Lower leg skin (tissue), 4 donors: ENCODE results near the gene FPR1. TPM values are rescaled to one million over a fixed set of nuclear protein-coding genes. Genes with fewer than 3 reads are reported as not detected.

ENCODE experiments used
- DNase-seq, 2 donors: peaks; one replicate each; pipeline ENCODE4 v3.0.0-alpha.2; 2019; ENCODE audit warnings: low spot score in 2 of 2
- H3K4me3 ChIP-seq: fragments of 200-600 bp; sonication (generic); 2 replicates; pipeline ENCODE4 v1.5.1; 2017; ENCODE audit warnings: mild to moderate bottlenecking, low read depth; ENCODE audit not compliant: poor library complexity, severe bottlenecking
- CTCF ChIP-seq, 3 donors: fragments of 450-650 bp; IDR thresholded peaks; one replicate each; pipeline ENCODE4 v1.5.1; 2016; ENCODE audit warnings: antibody characterized with exemption in 3 of 3, mild to moderate bottlenecking in 3 of 3, moderate library complexity in 2 of 3
- POLR2A ChIP-seq, 2 donors: fragments of 450-650 bp; IDR thresholded peaks; one replicate each; pipeline ENCODE4 v1.6.1; 2016 to 2017; ENCODE audit warnings: antibody characterized with exemption in 2 of 2, mild to moderate bottlenecking in 1 of 2, moderate library complexity in 1 of 2
- WGBS, 2 donors: methylation state at CpG; one replicate each; pipeline ENCODE4 v1.1.5; 2018; 5-methylcytosine and 5-hydroxymethylcytosine counted together
- intact Hi-C: fragments of 100-400 bp; cut with DNase I; formaldehyde crosslinking; loops from one replicate; pipeline ENCODE4 v1.15.0; 2023; ENCODE audit warnings: low total_unique reads
- total RNA-seq, 4 donors: library from RNA; depleted of rRNA; stranded (reverse); fragments of >200 nt; gene quantifications; one replicate each; pipeline ENCODE4 v1.1.0, GENCODE V29; 2016

FPR1 gene
- total RNA-seq, 4 donors from 2014 or later, result 1.7 to 7.6 (median 4.1) TPM

DNA sequence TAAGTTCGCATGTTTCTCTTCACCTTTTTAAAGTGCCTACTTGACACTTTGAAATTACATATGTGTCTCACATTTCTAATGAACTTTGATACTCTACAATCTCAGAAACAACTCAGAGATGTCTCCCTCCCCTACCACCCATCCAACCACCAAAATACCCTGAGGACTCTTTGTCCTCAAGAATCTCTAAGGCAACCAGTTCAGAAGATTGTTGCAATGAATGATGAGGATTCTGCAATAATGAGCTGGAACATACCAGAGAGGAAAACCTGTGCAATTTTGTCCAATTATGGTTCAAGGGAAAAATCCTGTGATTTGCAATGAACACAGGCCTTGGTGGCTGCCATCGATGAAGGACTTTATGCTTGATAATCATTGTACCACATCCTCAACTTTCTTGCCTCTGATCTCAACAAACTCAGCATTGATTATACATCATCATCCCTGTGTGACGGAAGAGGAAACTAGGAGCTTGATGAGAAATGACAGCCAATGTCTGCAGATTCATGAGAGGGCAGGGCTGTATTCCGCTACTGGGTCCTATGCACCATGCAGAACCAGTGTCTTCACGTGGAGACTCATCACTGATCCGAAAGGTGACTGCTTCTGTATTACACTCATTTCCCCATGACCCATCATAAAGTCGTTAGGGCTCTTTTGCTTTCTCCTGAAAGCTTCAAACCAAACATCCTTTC is 1.1 kb downstream of the FPR1 start:
- DNase-seq, result no peak
- intact Hi-C loops, result no loop called here
- H3K4me3 ChIP-seq, result no peak overlapping the region
- 81 to 84% methylated on average over 7 of the region's 7 CpGs for WGBS, 2 donors
- TF ChIP-seq POLR2A (IDR thresholded peaks at IDR 0.05) (no peak), CTCF (IDR thresholded peaks at IDR 0.05) (no peak)

DNA sequence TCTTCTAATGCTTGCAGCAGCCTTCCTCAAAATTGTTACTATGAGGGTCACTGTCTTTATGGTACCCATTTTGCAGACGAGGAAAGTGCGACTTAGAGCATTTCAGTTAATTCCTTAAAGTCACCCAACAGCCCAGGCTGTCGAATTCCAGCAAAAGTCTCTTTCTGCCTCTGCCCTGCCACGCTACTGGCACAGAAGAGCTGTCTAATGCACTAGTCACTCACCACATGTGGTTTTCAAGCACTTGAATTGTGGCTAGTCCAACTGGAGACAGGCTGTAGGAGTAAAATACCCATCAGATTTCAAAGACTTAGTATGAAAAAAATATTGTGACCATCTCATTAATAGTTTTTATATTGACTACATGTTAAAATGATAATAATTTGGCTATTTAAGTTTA is 1.7 kb downstream of the FPR1 start:
- TF ChIP-seq CTCF (IDR thresholded peaks at IDR 0.05) (no peak), POLR2A (IDR thresholded peaks at IDR 0.05) (no peak)
- DNase-seq, result no peak
- WGBS, 2 donors, result 74 to 82% methylated on average over 4 of the region's 4 CpGs
- no peak overlapping the region for H3K4me3 ChIP-seq
- intact Hi-C loops, result no loop called here

DNA sequence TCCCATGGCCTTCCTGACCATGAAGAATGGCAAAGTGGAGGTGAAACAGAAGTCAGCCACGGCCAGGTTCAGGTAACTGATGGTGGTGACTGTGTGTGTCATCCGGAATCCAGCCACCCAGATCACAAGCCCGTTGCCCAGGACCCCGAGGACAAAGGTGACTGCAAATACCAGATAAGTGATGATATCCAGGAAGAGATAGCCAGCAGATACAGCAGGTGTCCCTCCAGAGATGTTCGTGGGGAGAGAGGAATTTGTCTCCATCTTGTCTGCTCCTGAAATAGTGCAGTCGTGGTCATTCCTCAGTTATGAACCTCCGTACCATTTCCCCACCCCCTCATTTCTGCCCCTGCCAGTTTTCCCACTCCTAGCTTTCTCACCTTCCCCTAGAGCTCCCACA is 4.9 kb downstream of the FPR1 start:
- TF ChIP-seq POLR2A (IDR thresholded peaks at IDR 0.05), result no peak
- no peak for DNase-seq
- H3K4me3 ChIP-seq, result no peak overlapping the region
- WGBS, 2 donors, result 74 to 78% methylated on average over 7 of the region's 7 CpGs
- intact Hi-C loops, result no loop called here

DNA sequence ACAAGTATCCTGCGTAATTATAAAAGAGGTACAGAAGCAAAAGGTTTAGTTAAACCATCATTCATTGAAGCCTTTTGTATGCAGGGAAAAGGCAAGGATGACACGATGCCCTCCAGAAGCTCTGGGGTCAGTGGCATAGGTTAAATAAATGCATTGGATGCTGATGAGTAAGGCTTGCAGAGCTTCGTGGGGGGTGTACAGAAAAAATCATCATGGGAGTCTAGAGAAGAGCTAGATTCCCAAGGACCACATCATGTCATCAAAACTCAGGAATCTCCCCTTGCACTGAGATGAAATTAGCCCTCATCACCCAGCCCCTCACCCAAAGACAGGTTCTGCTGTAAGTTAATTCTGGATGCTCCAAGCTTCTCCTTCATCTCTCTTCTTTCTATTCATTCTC is 8.3 kb downstream of the FPR1 start:
- intact Hi-C loops, result no loop called here

DNA sequence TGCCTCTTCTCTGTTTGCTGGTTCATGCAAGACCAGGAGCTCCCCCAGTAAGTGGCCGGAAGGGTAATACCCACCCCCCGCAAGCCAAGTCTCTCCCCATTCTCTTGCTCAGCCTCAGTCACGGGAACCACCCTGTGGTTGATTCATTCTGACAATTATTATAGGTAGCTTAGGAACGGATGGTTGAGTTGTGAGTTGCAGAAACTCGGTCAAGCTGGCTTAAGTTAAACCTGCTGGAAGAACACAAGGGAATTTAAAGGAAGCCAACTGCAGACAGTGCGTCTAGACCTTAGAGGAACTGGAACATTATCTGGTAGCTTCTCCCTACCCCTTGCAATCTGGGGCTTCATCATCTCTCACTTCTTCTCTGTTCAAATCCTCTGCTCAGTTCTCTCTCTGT is 8.9 kb downstream of the FPR1 start:
- DNase-seq, result no peak
- WGBS, 2 donors, result 51 to 59% methylated on average over 6 of the region's 6 CpGs
- no peak overlapping the region for H3K4me3 ChIP-seq
- intact Hi-C loops, result no loop called here
- no peak for TF ChIP-seq CTCF (IDR thresholded peaks at IDR 0.05)
- TF ChIP-seq POLR2A (IDR thresholded peaks at IDR 0.05), result no peak

More for the DNA sequence above, 8.3 kb downstream of the FPR1 start:
- TF ChIP-seq POLR2A (IDR thresholded peaks at IDR 0.05) (no peak), CTCF (IDR thresholded peaks at IDR 0.05) (no peak)
- DNase-seq, result no peak
- no peak overlapping the region for H3K4me3 ChIP-seq
- 79 to 83% methylated on average over 3 of the region's 3 CpGs for WGBS, 2 donors

- WGBS, 2 donors, result 68% methylated on average over 5 of the region's 5 CpGs
- H3K4me3 ChIP-seq, result no peak overlapping the region
- intact Hi-C loops, result no loop called here
- no peak for DNase-seq
- no peak for TF ChIP-seq POLR2A (IDR thresholded peaks at IDR 0.05)
- TF ChIP-seq CTCF (IDR thresholded peaks at IDR 0.05), result no peak
These were observed 11.3 kb downstream of the FPR1 start for GRCh38 chr19:51740356-51740755.
